ENCODE results near the gene VAV2. TPM values are rescaled to one million over a fixed set of nuclear protein-coding genes. Genes with fewer than 3 reads are reported as not detected.

The VAV2 gene
- total and polyA plus RNA-seq, 9 of the 15 experiments (the other 6 are each of a cell fraction or from before 2014, with no cell fraction given): 0.01 to 2.7 (median 1.0) TPM; not detected in 1

DNA sequence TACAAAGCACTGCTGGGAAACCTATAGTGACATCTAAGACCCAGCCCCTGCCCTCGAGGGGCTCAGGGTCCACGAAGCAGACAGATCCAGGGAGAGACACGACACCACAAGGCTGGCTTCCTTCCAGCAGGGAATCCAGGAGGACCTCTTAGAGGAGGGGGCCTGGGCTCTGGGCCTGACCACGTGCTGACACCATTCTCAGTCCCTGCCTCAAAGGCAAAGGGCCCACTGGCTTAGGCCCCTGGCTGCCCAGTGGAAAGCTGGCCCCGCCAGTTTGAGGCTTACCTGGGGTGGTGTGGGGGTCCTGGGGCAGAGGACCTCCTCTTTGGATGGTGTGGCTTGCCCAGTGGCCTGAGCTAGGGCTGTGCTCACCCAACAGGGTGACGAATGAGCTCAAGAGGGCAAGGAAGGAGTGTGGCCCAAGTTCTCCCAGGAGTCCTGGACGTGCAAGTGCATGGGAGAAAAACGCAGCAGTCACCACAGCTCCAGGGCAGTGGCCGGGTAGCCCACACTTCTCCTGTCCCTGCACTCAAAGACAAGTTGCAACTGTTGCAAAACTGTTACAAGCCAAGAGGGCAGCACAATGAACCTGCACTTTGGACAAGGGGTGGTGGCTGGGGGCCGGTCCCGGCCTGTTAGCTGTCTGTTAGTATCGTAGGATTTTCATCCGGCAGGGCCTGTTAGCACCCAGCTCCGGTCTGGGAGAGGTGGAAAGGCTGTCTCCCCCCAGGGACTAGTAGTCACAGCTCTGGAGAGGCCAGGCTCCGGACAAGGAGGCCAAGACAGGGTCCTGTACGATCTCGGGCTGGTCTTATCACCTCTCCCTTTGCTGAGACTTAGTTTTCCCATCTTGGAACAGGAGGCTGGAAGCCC is 252.5 kb downstream of the VAV2 start:
- peaks cover 0 to 36% of the 10 kb centered on the region in 2 experiments; a peak in 2 of 5 replicates for H3K27me3 ChIP-seq (ENCODE audit: control insufficient read depth in 2 of 2, insufficient read depth in 2 of 2, low read length in 2 of 2)
- ChIA-PET POLR2A (interaction anchor here (0.6 kb wide), 2 partner anchors 318 to 846 kb away, joined by 3 read pairs; no protein-coding TSS in a partner anchor), CTCF (ENCODE audit: low intra/inter-chr PET ratio) (interaction anchor here (0.7 kb wide), 1 partner anchor 128 kb away, joined by 4 read pairs; no protein-coding TSS in a partner anchor)
- WGBS (ENCODE audit: insufficient coverage, low coverage, missing lambda C conversion rate): 0% methylated on average over 17 of the region's 17 CpGs
- no peaks in the 10 kb centered on the region for H3K9me1 ChIP-seq (ENCODE audit: control insufficient read depth, insufficient read depth, low read length)
- peaks cover 0 to 15% of the 10 kb centered on the region in 2 experiments; a peak in 2 of 5 replicates for H3K4me1 ChIP-seq (replicated peaks in 1 of 2; ENCODE audit: control insufficient read depth in 2 of 2, insufficient read depth in 2 of 2, low read length in 2 of 2)
- H3K4me2 ChIP-seq (ENCODE audit: insufficient read depth, low read length): no peak overlapping the region
- no peak overlapping the region for H3K9ac ChIP-seq (ENCODE audit: insufficient read depth in 1 of 2, low read depth in 2 of 2, low read length in 2 of 2)
- no peak for FAIRE-seq
- DNase-seq (ENCODE audit: extremely low read depth in 1 of 4, low spot score in 3 of 4): no peak
- H3K4me3 ChIP-seq: no peak overlapping the region
- TF ChIP-seq TAF7 (tag; IDR thresholded peaks at IDR 0.05): no peak
- TF ChIP-seq ZNF436 (CRISPR knock-in tag; IDR thresholded peaks at IDR 0.05): no peak
- peak; percentile 4 for TF ChIP-seq ZFP36 (IDR thresholded peaks at IDR 0.05; ENCODE audit: low read depth, low read length, partially characterized antibody)
- H3K27ac ChIP-seq (ENCODE audit: extremely low read depth, low read depth, low read length): no peak overlapping the region
- no TSS peak for BruUV-seq (replicated peaks)
- H3K36me3 ChIP-seq (ENCODE audit: control insufficient read depth, insufficient read depth, low read length): no peaks in the 10 kb centered on the region
- ATAC-seq: no peak
- no peak overlapping the region for H2AFZ ChIP-seq (ENCODE audit: low read depth, low read length)
- peaks cover 9% of the 10 kb centered on the region; the same call in 1 of the 2 replicates for H4K20me1 ChIP-seq (replicated peaks; ENCODE audit: control insufficient read depth, insufficient read depth, low read length)
- no peaks in the 10 kb centered on the region for H3K79me2 ChIP-seq (ENCODE audit: control insufficient read depth, insufficient read depth, low read length)
- no peaks in the 10 kb centered on the region for H3K9me3 ChIP-seq (replicated peaks; ENCODE audit: control insufficient read depth, insufficient read depth, low read depth, low read length)
- intact Hi-C loops (cut with micrococcal nuclease) (no loop called here), in situ Hi-C loops (cut with MboI) (no loop called here)

DNA sequence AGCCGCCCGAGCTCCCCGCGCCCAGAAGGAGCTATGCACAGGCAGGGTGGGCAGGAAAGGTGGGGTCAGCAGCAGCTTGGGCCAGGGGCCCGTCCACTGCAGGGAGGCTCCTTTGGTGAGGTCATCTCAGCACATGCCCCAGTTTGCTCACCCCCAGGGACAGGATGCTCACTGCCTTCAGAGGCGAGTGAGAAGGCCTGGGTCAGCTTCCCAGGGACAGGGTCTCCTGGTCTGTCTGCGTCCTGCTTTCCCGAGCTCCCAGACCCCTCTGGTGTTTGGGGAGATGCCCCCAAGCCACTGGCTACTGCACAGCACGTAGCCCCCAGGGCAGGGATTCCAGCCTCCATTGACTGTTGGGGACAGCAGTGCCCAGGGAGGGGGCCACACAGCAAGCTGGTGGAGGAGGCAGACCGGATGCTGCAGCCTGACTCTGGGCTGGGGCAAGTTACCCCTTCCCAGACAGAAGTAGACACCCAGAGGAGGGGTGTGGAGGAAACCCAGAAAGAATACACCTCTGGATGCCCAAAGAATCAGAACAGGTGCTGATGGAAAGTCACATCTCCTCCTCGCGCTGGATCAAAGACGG is 253.4 kb downstream of the VAV2 start:
- intact Hi-C loops (cut with micrococcal nuclease): no loop called here
- Histone ChIP-seq H3K79me2 (ENCODE audit: control insufficient read depth, insufficient read depth, low read length) (no peaks in the 10 kb centered on the region), H3K9me1 (ENCODE audit: control insufficient read depth, insufficient read depth, low read length) (no peaks in the 10 kb centered on the region), H3K9me3 (replicated peaks; ENCODE audit: control insufficient read depth, insufficient read depth, low read depth, low read length) (no peaks in the 10 kb centered on the region), H3K9ac (ENCODE audit: insufficient read depth in 1 of 2, low read depth in 2 of 2, low read length in 2 of 2) (no peak overlapping the region; a peak in 1 of 4 replicates), H3K4me1 (replicated peaks in 1 of 2; ENCODE audit: control insufficient read depth in 2 of 2, insufficient read depth in 2 of 2, low read length in 2 of 2) (peaks cover 0 to 15% of the 10 kb centered on the region in 2 experiments; a peak in 2 of 5 replicates), H4K20me1 (replicated peaks; ENCODE audit: control insufficient read depth, insufficient read depth, low read length) (peaks cover 12% of the 10 kb centered on the region; the same call in 1 of the 2 replicates), H3K27me3 (ENCODE audit: control insufficient read depth in 2 of 2, insufficient read depth in 2 of 2, low read length in 2 of 2) (peaks cover 0 to 34% of the 10 kb centered on the region in 2 experiments; a peak in 2 of 5 replicates), H2AFZ (ENCODE audit: low read depth, low read length) (no peak overlapping the region), H3K27ac (ENCODE audit: extremely low read depth, low read depth, low read length) (no peak overlapping the region), H3K4me2 (ENCODE audit: insufficient read depth, low read length) (no peak overlapping the region), H3K36me3 (ENCODE audit: control insufficient read depth, insufficient read depth, low read length) (no peaks in the 10 kb centered on the region), H3K4me3 (no peak overlapping the region)
- no TSS peak for BruUV-seq (replicated peaks)
- WGBS (ENCODE audit: insufficient coverage, low coverage, missing lambda C conversion rate): 2% methylated on average over 13 of the region's 13 CpGs
- no peak for TF ChIP-seq SOX6 (IDR thresholded peaks at IDR 0.05)
- TF ChIP-seq ATF7 (IDR thresholded peaks at IDR 0.05): no peak
- TF ChIP-seq KDM2B (CRISPR knock-in tag; IDR thresholded peaks at IDR 0.05): no peak
- TF ChIP-seq, protein P1, sequence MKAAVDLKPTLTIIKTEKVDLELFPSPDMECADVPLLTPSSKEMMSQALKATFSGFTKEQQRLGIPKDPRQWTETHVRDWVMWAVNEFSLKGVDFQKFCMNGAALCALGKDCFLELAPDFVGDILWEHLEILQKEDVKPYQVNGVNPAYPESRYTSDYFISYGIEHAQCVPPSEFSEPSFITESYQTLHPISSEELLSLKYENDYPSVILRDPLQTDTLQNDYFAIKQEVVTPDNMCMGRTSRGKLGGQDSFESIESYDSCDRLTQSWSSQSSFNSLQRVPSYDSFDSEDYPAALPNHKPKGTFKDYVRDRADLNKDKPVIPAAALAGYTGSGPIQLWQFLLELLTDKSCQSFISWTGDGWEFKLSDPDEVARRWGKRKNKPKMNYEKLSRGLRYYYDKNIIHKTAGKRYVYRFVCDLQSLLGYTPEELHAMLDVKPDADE (conservative IDR thresholded peaks at IDR 0.05; ENCODE audit: control insufficient read depth, low read depth, low read length): no peak
- TF ChIP-seq HIVEP1 (CRISPR knock-in tag; IDR thresholded peaks at IDR 0.05): no peak
- no peak for ATAC-seq
- CTCF ChIA-PET (ENCODE audit: low intra/inter-chr PET ratio): no interaction called here
- POLR2A ChIA-PET: no interaction called here
- no peak for FAIRE-seq
- in situ Hi-C loops (cut with MboI): no loop called here
- DNase-seq (ENCODE audit: extremely low read depth in 1 of 4, low spot score in 3 of 4): no peak

Measured in K562 (cell line).